Gastrocnemius medialis (tissue), 4 donors: ENCODE measurements around the gene NSMCE1.

Source experiments
- CTCF ChIP-seq, 5 experiments: fragments of 450-650 bp in 3 of 5; fragments of 200-600 bp in 2 of 5; sonication (generic) in 2 of 5; IDR thresholded peaks in 4 of 5; conservative IDR thresholded peaks in 1 of 5; 1 replicate in 4 of 5; 2 replicates in 1 of 5; pipeline ENCODE4 v1.5.1; 2016 to 2019; ENCODE audit warnings: antibody characterized with exemption in 5 of 5, mild to moderate bottlenecking in 3 of 5, moderate library complexity in 3 of 5
- POLR2A ChIP-seq, 2 donors: fragments of 450-650 bp; IDR thresholded peaks; one replicate each; pipeline ENCODE4 v1.6.1; 2017; ENCODE audit warnings: antibody characterized with exemption in 2 of 2, mild to moderate bottlenecking in 2 of 2, moderate library complexity in 2 of 2

GRCh38 chr16:27218756-27219155 is 49.8 kb downstream of the NSMCE1 start:
- TF ChIP-seq CTCF (IDR thresholded peaks at IDR 0.05 in 4 of 5, conservative IDR thresholded peaks at IDR 0.05 in 1 of 5) (no peak), POLR2A (IDR thresholded peaks at IDR 0.05) (no peak)
